ENCODE measurements around the gene NEDD1.

Gene NEDD1

GRCh38 chr12:96878704-96879103, 28.4 kb upstream of the NEDD1 start:
- Histone ChIP-seq H3K4me1 (ENCODE audit: control insufficient read depth, insufficient read depth, low read length, poor library complexity, severe bottlenecking) (no peaks in the 10 kb centered on the region), H3K36me3 (ENCODE audit: control insufficient read depth, insufficient read depth, low read length) (no peaks in the 10 kb centered on the region), H3K4me3 (ENCODE audit: extremely low read depth, insufficient read depth, low read length, poor library complexity, severe bottlenecking) (no peak overlapping the region), H3K9me3 (ENCODE audit: control insufficient read depth, low read length) (peaks cover 7% of the 10 kb centered on the region), H3K27ac (ENCODE audit: low read depth, low read length, severe bottlenecking) (no peak overlapping the region)
- 86% methylated on average over 1 of the region's 1 CpG; no CpG with 5 or more reads in 1 of the 2 experiments for WGBS, 2 experiments (ENCODE audit: insufficient coverage in 2 of 2)

DNA sequence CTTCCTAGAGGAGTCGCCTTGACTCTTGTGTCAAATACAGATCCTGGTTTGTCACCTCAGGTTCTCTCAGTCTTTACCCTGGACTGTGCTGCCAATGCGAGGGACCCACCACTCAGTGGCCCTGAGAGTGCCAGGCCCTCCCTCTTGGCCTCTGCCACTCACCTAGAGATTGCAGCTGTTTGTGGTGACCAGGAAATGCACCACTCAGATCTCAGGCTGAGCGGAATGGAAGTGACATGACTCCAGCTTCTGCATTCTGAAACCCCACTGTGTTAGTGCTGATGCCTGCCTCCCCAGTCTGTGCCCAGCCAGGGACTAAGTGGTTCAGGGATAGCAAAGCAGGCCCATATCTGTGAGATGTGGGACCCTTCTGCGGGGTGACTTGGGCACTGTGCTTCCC, 27.8 kb upstream of the NEDD1 start:
- peaks cover 7% of the 10 kb centered on the region for H3K9me3 ChIP-seq (ENCODE audit: control insufficient read depth, low read length)
- H3K4me3 ChIP-seq (ENCODE audit: extremely low read depth, insufficient read depth, low read length, poor library complexity, severe bottlenecking), result no peak overlapping the region
- no peaks in the 10 kb centered on the region for H3K4me1 ChIP-seq (ENCODE audit: control insufficient read depth, insufficient read depth, low read length, poor library complexity, severe bottlenecking)
- H3K36me3 ChIP-seq (ENCODE audit: control insufficient read depth, insufficient read depth, low read length), result no peaks in the 10 kb centered on the region
- 91 to 95% methylated on average over 4 of the region's 4 CpGs for WGBS, 2 experiments (ENCODE audit: insufficient coverage in 2 of 2)
- H3K27ac ChIP-seq (ENCODE audit: low read depth, low read length, severe bottlenecking), result no peak overlapping the region

GRCh38 chr12:96880220-96880619, 26.8 kb upstream of the NEDD1 start:
- no peak overlapping the region for H3K4me3 ChIP-seq (ENCODE audit: extremely low read depth, insufficient read depth, low read length, poor library complexity, severe bottlenecking)
- WGBS, 2 experiments (ENCODE audit: insufficient coverage in 2 of 2), result 77 to 100% methylated on average over 1 to 2 of the region's 3 CpGs
- H3K27ac ChIP-seq (ENCODE audit: low read depth, low read length, severe bottlenecking), result no peak overlapping the region
- peaks cover 7% of the 10 kb centered on the region for H3K9me3 ChIP-seq (ENCODE audit: control insufficient read depth, low read length)
- no peaks in the 10 kb centered on the region for H3K4me1 ChIP-seq (ENCODE audit: control insufficient read depth, insufficient read depth, low read length, poor library complexity, severe bottlenecking)
- H3K36me3 ChIP-seq (ENCODE audit: control insufficient read depth, insufficient read depth, low read length), result no peaks in the 10 kb centered on the region

GRCh38 chr12:96881608-96882007, 25.4 kb upstream of the NEDD1 start:
- H3K36me3 ChIP-seq (ENCODE audit: control insufficient read depth, insufficient read depth, low read length), result no peaks in the 10 kb centered on the region
- no peak overlapping the region for H3K4me3 ChIP-seq (ENCODE audit: extremely low read depth, insufficient read depth, low read length, poor library complexity, severe bottlenecking)
- no peak overlapping the region for H3K27ac ChIP-seq (ENCODE audit: low read depth, low read length, severe bottlenecking)
- peaks cover 7% of the 10 kb centered on the region for H3K9me3 ChIP-seq (ENCODE audit: control insufficient read depth, low read length)
- H3K4me1 ChIP-seq (ENCODE audit: control insufficient read depth, insufficient read depth, low read length, poor library complexity, severe bottlenecking), result peaks cover 2% of the 10 kb centered on the region

DNA sequence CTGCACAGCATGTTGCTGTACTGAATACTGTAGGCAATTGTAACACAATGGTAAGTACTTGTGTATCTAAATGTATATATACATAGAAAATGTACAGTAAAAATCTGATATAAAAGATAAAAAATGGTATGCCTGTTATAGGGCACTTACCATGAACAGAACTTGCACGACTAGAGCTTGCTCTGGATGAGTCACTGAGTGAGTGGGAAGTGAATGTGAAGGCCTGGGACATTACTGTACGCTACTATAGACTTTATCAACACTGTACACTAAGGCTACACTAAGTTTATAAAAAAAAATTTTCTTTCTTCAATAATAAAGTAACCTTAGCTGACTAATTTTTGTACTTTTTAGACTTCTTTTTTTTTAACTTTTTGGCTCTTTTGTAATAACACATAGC, 24.2 kb upstream of the NEDD1 start:
- no peak overlapping the region for H3K4me3 ChIP-seq (ENCODE audit: extremely low read depth, insufficient read depth, low read length, poor library complexity, severe bottlenecking)
- no peaks in the 10 kb centered on the region for H3K36me3 ChIP-seq (ENCODE audit: control insufficient read depth, insufficient read depth, low read length)
- H3K9me3 ChIP-seq (ENCODE audit: control insufficient read depth, low read length), result peaks cover 7% of the 10 kb centered on the region
- no CpG with 5 or more reads among the region's 2 CpGs for WGBS, 2 experiments (ENCODE audit: insufficient coverage in 2 of 2)
- peaks cover 10% of the 10 kb centered on the region for H3K4me1 ChIP-seq (ENCODE audit: control insufficient read depth, insufficient read depth, low read length, poor library complexity, severe bottlenecking)
- H3K27ac ChIP-seq (ENCODE audit: low read depth, low read length, severe bottlenecking), result no peak overlapping the region

GRCh38 chr12:96883571-96883970, 23.5 kb upstream of the NEDD1 start:
- Histone ChIP-seq H3K4me3 (ENCODE audit: extremely low read depth, insufficient read depth, low read length, poor library complexity, severe bottlenecking) (no peak overlapping the region), H3K9me3 (ENCODE audit: control insufficient read depth, low read length) (peaks cover 7% of the 10 kb centered on the region), H3K4me1 (ENCODE audit: control insufficient read depth, insufficient read depth, low read length, poor library complexity, severe bottlenecking) (peaks cover 10% of the 10 kb centered on the region), H3K27ac (ENCODE audit: low read depth, low read length, severe bottlenecking) (no peak overlapping the region), H3K36me3 (ENCODE audit: control insufficient read depth, insufficient read depth, low read length) (no peaks in the 10 kb centered on the region)
- 80% methylated on average over 1 of the region's 4 CpGs; no CpG with 5 or more reads in 1 of the 2 experiments for WGBS, 2 experiments (ENCODE audit: insufficient coverage in 2 of 2)

GRCh38 chr12:96886998-96887677, 19.9 kb upstream of the NEDD1 start:
- 89 to 100% methylated on average over 3 to 4 of the region's 4 CpGs for WGBS, 2 experiments (ENCODE audit: insufficient coverage in 2 of 2)
- Histone ChIP-seq H3K36me3 (ENCODE audit: control insufficient read depth, insufficient read depth, low read length) (no peaks in the 10 kb centered on the region), H3K9me3 (ENCODE audit: control insufficient read depth, low read length) (no peaks in the 10 kb centered on the region), H3K27ac (ENCODE audit: low read depth, low read length, severe bottlenecking) (no peak overlapping the region), H3K4me1 (ENCODE audit: control insufficient read depth, insufficient read depth, low read length, poor library complexity, severe bottlenecking) (peaks cover 22% of the 10 kb centered on the region), H3K4me3 (ENCODE audit: extremely low read depth, insufficient read depth, low read length, poor library complexity, severe bottlenecking) (no peak overlapping the region)

DNA sequence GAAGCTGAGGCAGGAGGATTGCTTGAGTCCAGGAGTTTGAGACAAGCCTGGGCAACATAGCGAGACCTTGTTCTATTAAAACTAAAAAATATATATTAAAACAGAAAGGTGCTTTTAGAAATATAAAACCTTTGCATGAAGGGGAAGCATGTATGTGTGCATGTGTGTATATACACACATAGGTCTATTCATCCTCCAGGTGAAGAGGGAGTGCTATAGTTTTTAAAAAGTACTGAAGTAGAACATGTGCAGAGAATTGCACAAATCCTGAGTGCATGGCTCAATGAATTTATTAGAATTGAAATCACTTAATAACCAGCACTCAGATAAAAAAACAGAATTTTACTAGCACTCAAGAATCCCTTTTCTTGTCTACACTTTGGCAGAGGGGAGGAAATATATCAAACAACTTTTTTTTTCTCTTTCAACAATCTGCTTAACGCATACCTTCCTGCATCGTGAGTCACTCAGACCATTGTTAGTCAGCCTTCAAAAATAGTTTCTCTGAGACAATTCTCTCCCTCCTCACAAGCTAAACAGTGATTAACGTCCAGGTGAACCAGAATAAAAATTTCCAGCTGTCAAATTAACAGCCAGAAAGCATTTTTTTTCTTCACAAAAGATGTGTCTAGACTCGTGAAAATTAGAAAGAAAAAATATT, 17.7 kb upstream of the NEDD1 start:
- no peak overlapping the region for H3K27ac ChIP-seq (ENCODE audit: low read depth, low read length, severe bottlenecking)
- H3K4me3 ChIP-seq (ENCODE audit: extremely low read depth, insufficient read depth, low read length, poor library complexity, severe bottlenecking), result no peak overlapping the region
- WGBS, 2 experiments (ENCODE audit: insufficient coverage in 2 of 2), result 29 to 79% methylated on average over 3 of the region's 5 CpGs
- peaks cover 22% of the 10 kb centered on the region for H3K4me1 ChIP-seq (ENCODE audit: control insufficient read depth, insufficient read depth, low read length, poor library complexity, severe bottlenecking)
- H3K36me3 ChIP-seq (ENCODE audit: control insufficient read depth, insufficient read depth, low read length), result no peaks in the 10 kb centered on the region
- peaks cover 4% of the 10 kb centered on the region for H3K9me3 ChIP-seq (ENCODE audit: control insufficient read depth, low read length)

DNA sequence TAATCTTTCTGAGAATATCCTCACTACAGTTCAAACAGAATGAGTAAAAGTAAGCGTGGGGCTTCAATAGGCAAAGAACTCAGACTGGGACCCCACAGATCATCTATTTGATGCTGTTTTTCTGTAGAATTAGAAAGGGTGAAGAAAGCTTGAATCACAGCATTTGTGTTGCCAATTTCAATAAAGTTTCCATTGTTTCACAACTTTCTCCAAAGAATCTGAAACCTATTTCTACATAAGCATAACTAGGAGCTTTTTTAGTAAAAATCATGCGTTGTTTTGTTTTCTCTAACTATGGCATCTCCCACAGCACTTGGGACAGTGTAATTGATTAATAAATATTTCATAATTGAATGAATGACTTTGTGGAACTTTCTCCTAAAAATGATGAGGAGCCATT, 16.7 kb upstream of the NEDD1 start:
- Histone ChIP-seq H3K4me1 (ENCODE audit: control insufficient read depth, insufficient read depth, low read length, poor library complexity, severe bottlenecking) (peaks cover 22% of the 10 kb centered on the region), H3K9me3 (ENCODE audit: control insufficient read depth, low read length) (peaks cover 4% of the 10 kb centered on the region), H3K27ac (ENCODE audit: low read depth, low read length, severe bottlenecking) (no peak overlapping the region), H3K4me3 (ENCODE audit: extremely low read depth, insufficient read depth, low read length, poor library complexity, severe bottlenecking) (no peak overlapping the region), H3K36me3 (ENCODE audit: control insufficient read depth, insufficient read depth, low read length) (no peaks in the 10 kb centered on the region)
- WGBS, 2 experiments (ENCODE audit: insufficient coverage in 2 of 2), result 100% methylated on average over 1 of the region's 2 CpGs; no CpG with 5 or more reads in 1 of the 2 experiments

DNA sequence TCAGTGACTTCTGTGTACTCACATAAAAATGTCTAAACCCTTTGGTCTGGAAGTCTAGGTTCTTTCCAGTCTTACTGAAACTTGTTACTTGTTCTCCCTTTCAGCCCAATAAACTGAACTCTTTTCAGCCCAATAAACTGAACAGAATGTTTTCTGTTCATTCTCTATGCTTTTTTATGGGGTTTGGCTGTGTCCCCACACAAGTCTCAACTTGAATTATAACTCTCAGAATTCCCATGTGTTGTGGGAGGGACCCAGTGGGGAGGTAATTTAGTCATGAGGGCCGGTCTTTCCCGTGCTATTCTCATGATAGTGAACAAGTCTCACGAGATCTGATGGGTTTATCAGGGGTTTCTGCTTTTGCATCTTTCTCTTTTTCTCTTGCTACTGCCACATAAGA, 15.0 kb upstream of the NEDD1 start:
- peaks cover 15% of the 10 kb centered on the region for H3K4me1 ChIP-seq (ENCODE audit: control insufficient read depth, insufficient read depth, low read length, poor library complexity, severe bottlenecking)
- WGBS, 2 experiments (ENCODE audit: insufficient coverage in 2 of 2), result 90% methylated on average over 3 of the region's 3 CpGs; no CpG with 5 or more reads in 1 of the 2 experiments
- H3K36me3 ChIP-seq (ENCODE audit: control insufficient read depth, insufficient read depth, low read length), result no peaks in the 10 kb centered on the region
- H3K4me3 ChIP-seq (ENCODE audit: extremely low read depth, insufficient read depth, low read length, poor library complexity, severe bottlenecking), result no peak overlapping the region
- peaks cover 4% of the 10 kb centered on the region for H3K9me3 ChIP-seq (ENCODE audit: control insufficient read depth, low read length)
- no peak overlapping the region for H3K27ac ChIP-seq (ENCODE audit: low read depth, low read length, severe bottlenecking)

DNA sequence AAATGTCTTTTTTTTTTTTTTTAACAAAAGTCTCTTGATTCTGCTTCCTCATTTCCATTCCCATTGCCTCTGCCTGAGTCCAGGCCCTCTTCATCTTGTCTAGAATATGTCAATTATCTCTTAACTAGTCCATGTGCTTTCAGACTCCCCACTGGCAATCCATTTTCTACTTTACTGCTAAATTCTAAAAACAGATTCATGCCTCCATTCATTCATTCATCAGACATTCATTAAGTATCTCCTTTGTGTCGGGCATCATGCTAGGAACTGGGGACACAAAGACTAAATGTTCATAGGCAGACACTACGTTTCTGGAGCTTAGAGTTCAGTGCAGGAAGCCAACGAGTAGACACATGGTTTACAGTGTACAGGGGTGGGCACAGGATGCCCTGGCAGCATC, 9.6 kb upstream of the NEDD1 start:
- Histone ChIP-seq H3K9me3 (ENCODE audit: control insufficient read depth, low read length) (peaks cover 4% of the 10 kb centered on the region), H3K36me3 (ENCODE audit: control insufficient read depth, insufficient read depth, low read length) (no peaks in the 10 kb centered on the region), H3K4me3 (ENCODE audit: extremely low read depth, insufficient read depth, low read length, poor library complexity, severe bottlenecking) (no peak overlapping the region), H3K27ac (ENCODE audit: low read depth, low read length, severe bottlenecking) (no peak overlapping the region), H3K4me1 (ENCODE audit: control insufficient read depth, insufficient read depth, low read length, poor library complexity, severe bottlenecking) (no peaks in the 10 kb centered on the region)
- WGBS, 2 experiments (ENCODE audit: insufficient coverage in 2 of 2), result 81 to 82% methylated on average over 3 of the region's 3 CpGs
